ENCODE data around the gene SUCLG2. TPM values are rescaled to one million over a fixed set of nuclear protein-coding genes. Genes with fewer than 3 reads are reported as not detected.

The SUCLG2 gene
- total RNA-seq, 1 donor from 2014 or later, result 63.6 TPM

DNA sequence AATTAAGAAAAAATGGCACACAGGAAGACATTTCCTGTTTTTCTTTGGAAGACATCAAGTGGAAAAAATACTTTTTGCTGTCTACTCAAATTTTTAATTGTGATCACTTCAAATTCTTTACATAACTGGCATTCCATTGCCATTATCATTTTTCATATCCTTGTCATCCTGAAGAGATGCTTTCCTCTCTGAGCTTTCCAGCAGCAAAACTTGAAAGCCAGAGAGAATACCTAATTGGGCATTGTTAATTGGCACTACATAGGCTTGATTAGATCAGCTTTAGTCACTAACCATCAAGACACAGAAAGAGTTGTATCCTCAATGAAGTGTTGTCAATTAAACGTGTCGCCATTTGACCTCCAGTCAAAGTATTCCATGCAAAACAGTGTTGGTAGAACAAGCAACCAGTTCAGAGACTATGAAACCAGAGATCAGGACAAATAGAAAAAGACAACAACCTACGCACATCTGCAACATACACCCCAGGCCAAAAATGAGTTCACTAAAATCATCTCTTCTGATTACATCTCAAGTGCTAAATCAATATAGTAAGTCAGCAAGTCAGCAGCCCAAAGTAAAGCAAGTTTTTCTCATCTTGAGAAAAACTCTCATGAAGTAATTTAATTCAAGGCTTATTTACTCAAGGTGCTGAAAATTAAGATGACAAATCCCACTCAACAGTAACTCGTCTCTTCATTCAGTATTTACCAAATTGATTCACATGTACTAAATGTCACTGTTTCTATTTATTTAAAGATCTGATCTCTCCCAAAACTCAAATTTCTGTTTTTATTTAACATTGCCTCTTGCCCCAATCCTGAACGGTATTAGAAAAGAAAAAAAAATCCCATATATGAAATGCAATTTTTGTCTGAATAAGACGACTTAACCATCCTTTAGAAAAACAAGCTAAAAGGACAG lies 123.0 kb downstream of the SUCLG2 start:
- Mint-ChIP-seq H3K4me1 (peaks cover 3% of the 10 kb centered on the region), H3K36me3 (peaks cover 6% of the 10 kb centered on the region), H3K9me3 (no peaks in the 10 kb centered on the region), H3K27ac (no peak overlapping the region), H3K27me3 (ENCODE audit: insufficient read depth, low read depth) (no peaks in the 10 kb centered on the region), H3K4me3 (no peak overlapping the region)
- Histone ChIP-seq H3K9ac (no peak overlapping the region), H3K4me3 (no peak overlapping the region), H3K79me2 (ENCODE audit: low read depth) (no peaks in the 10 kb centered on the region), H3F3A (ENCODE audit: low read depth) (no peaks in the 10 kb centered on the region), H3K4me1 (no peaks in the 10 kb centered on the region), H2AFZ (replicated peaks) (no peak overlapping the region), H3K4me2 (no peak overlapping the region), H4K20me1 (ENCODE audit: low read depth) (no peaks in the 10 kb centered on the region), H3K27ac (no peak overlapping the region), H3K9me3 (ENCODE audit: low read depth) (no peaks in the 10 kb centered on the region), H3K36me3 (no peaks in the 10 kb centered on the region), H3K27me3 (no peaks in the 10 kb centered on the region)
- TF ChIP-seq EZH2phosphoT487 (IDR thresholded peaks at IDR 0.05) (no peak), EZH2 (IDR thresholded peaks at IDR 0.05) (no peak)
- TF ChIP-seq, protein P1, sequence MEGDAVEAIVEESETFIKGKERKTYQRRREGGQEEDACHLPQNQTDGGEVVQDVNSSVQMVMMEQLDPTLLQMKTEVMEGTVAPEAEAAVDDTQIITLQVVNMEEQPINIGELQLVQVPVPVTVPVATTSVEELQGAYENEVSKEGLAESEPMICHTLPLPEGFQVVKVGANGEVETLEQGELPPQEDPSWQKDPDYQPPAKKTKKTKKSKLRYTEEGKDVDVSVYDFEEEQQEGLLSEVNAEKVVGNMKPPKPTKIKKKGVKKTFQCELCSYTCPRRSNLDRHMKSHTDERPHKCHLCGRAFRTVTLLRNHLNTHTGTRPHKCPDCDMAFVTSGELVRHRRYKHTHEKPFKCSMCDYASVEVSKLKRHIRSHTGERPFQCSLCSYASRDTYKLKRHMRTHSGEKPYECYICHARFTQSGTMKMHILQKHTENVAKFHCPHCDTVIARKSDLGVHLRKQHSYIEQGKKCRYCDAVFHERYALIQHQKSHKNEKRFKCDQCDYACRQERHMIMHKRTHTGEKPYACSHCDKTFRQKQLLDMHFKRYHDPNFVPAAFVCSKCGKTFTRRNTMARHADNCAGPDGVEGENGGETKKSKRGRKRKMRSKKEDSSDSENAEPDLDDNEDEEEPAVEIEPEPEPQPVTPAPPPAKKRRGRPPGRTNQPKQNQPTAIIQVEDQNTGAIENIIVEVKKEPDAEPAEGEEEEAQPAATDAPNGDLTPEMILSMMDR (IDR thresholded peaks at IDR 0.05), result no peak
- DNase-seq (ENCODE audit: low spot score), result no peak

DNA sequence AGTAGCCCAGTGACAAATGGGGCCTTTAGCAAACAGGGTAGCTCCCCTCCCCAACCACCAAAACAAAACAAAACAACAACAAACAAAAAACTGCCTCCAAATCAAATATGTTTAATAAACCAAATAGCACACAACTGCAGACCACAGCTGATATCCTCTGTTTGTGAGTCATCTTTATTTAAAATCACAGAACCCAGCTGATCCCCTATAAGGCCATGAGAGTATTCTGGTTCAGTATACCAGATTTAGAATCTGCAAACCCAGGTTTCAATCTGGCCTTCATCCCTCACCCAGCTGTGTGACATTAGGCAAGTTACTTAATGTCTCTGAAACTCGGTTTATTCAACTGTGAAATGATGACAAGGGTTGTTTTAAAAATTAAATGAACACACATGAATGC lies 124.5 kb downstream of the SUCLG2 start:
- Mint-ChIP-seq H3K4me1 (peaks cover 3% of the 10 kb centered on the region), H3K27ac (no peak overlapping the region), H3K27me3 (ENCODE audit: insufficient read depth, low read depth) (no peaks in the 10 kb centered on the region), H3K36me3 (peaks cover 15% of the 10 kb centered on the region), H3K9me3 (peaks cover 3% of the 10 kb centered on the region), H3K4me3 (no peak overlapping the region)
- no peak for DNase-seq (ENCODE audit: low spot score)
- Histone ChIP-seq H3K4me1 (no peaks in the 10 kb centered on the region), H2AFZ (replicated peaks) (no peak overlapping the region), H3K36me3 (no peaks in the 10 kb centered on the region), H3K9ac (no peak overlapping the region), H3K27me3 (no peaks in the 10 kb centered on the region), H3F3A (ENCODE audit: low read depth) (no peaks in the 10 kb centered on the region), H3K79me2 (ENCODE audit: low read depth) (no peaks in the 10 kb centered on the region), H3K4me3 (no peak overlapping the region), H3K4me2 (no peak overlapping the region), H3K27ac (no peak overlapping the region), H3K9me3 (ENCODE audit: low read depth) (no peaks in the 10 kb centered on the region), H4K20me1 (ENCODE audit: low read depth) (no peaks in the 10 kb centered on the region)
- TF ChIP-seq EZH2phosphoT487 (IDR thresholded peaks at IDR 0.05), result no peak
- TF ChIP-seq, protein P1 (IDR thresholded peaks at IDR 0.05), result no peak
- no peak for TF ChIP-seq EZH2 (IDR thresholded peaks at IDR 0.05)

DNA sequence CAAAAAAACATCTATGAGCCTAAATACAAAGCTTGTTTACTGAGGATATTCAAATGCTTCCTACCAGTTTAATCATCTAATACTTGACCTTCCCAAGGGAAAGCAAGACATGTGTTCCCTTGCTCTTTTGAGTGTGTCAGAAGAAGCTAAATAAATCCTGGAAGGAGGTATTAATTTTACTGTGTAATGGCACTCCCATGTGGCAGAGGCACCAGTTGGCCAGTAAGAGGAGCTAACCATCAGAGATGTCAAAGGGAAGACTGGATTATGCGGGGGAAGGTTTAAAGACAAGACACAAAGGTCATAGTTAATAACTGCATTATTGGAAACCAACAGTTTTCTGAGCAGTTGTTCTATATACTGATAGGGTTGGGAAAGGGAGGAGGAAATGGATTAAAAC lies 125.1 kb downstream of the SUCLG2 start:
- DNase-seq (ENCODE audit: low spot score), result no peak
- H3K4me3 Mint-ChIP-seq, result no peak overlapping the region
- no peaks in the 10 kb centered on the region for H3K27me3 Mint-ChIP-seq (ENCODE audit: insufficient read depth, low read depth)
- Histone ChIP-seq H3K9ac (no peak overlapping the region), H3K9me3 (ENCODE audit: low read depth) (no peaks in the 10 kb centered on the region), H3K36me3 (no peaks in the 10 kb centered on the region), H4K20me1 (ENCODE audit: low read depth) (no peaks in the 10 kb centered on the region), H3F3A (ENCODE audit: low read depth) (no peaks in the 10 kb centered on the region), H3K27ac (no peak overlapping the region), H3K4me3 (no peak overlapping the region), H3K4me2 (no peak overlapping the region), H3K79me2 (ENCODE audit: low read depth) (no peaks in the 10 kb centered on the region), H3K27me3 (no peaks in the 10 kb centered on the region), H2AFZ (replicated peaks) (no peak overlapping the region), H3K4me1 (no peaks in the 10 kb centered on the region)
- no peak overlapping the region for H3K27ac Mint-ChIP-seq
- peaks cover 3% of the 10 kb centered on the region for H3K9me3 Mint-ChIP-seq
- H3K36me3 Mint-ChIP-seq, result peaks cover 18% of the 10 kb centered on the region
- TF ChIP-seq EZH2phosphoT487 (IDR thresholded peaks at IDR 0.05), result no peak
- peaks cover 3% of the 10 kb centered on the region for H3K4me1 Mint-ChIP-seq

DNA sequence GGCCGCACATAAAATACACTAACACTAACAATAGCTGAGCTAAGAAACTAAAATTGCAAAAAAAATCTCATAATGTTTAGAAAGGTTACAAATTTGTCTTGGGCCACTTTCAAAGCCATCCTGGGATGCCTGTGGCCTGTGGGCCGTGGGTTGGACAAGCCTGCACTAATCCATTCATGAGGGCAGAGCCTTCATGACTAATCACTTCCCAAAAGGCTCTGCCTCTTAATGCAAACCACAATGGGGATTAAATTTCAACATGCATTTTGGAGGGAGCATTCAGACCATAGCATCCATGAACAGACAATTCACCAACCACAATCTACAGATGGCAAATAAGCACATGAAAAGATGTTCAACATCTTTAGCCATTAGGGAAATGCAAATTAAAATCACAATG lies 128.2 kb downstream of the SUCLG2 start:
- Histone ChIP-seq H2AFZ (replicated peaks) (no peak overlapping the region), H3K79me2 (ENCODE audit: low read depth) (no peaks in the 10 kb centered on the region), H3K9ac (no peak overlapping the region), H3K27ac (no peak overlapping the region), H3F3A (ENCODE audit: low read depth) (no peaks in the 10 kb centered on the region), H3K9me3 (ENCODE audit: low read depth) (no peaks in the 10 kb centered on the region), H3K4me1 (no peaks in the 10 kb centered on the region), H3K4me3 (no peak overlapping the region), H3K27me3 (no peaks in the 10 kb centered on the region), H3K4me2 (no peak overlapping the region), H3K36me3 (no peaks in the 10 kb centered on the region), H4K20me1 (ENCODE audit: low read depth) (no peaks in the 10 kb centered on the region)
- TF ChIP-seq EZH2 (IDR thresholded peaks at IDR 0.05), result no peak
- TF ChIP-seq EZH2phosphoT487 (IDR thresholded peaks at IDR 0.05), result no peak
- TF ChIP-seq, protein P1 (IDR thresholded peaks at IDR 0.05), result no peak
- no peaks in the 10 kb centered on the region for H3K27me3 Mint-ChIP-seq (ENCODE audit: insufficient read depth, low read depth)
- peaks cover 3% of the 10 kb centered on the region for H3K9me3 Mint-ChIP-seq
- peaks cover 3% of the 10 kb centered on the region for H3K4me1 Mint-ChIP-seq
- DNase-seq (ENCODE audit: low spot score), result no peak
- H3K27ac Mint-ChIP-seq, result no peak overlapping the region
- no peak overlapping the region for H3K4me3 Mint-ChIP-seq
- H3K36me3 Mint-ChIP-seq, result peaks cover 18% of the 10 kb centered on the region
